Fibroblast of skin of left quadriceps (primary cell): ENCODE results near the gene PLEKHM2.
A peak's percentile ranks its signal among the peaks of the same experiment; 100 is the strongest.
"Not testable (repeated sequence)": the region's sequence is repeated elsewhere in the genome, so short reads cannot be mapped to it uniquely, and the experiment has no call there.

Experiments
- DNase-seq, 2 experiments: peaks; one replicate each; pipeline ENCODE4 v3.0.0-alpha.2; 2013; ENCODE audit warnings: low read depth in 2 of 2

PLEKHM2 gene

GRCh38 chr1:15676010-15676409 lies 8.1 kb upstream of the PLEKHM2 start:
- no peak for DNase-seq

GRCh38 chr1:15676688-15677661 lies 7.1 kb upstream of the PLEKHM2 start:
- no peak for DNase-seq

GRCh38 chr1:15678578-15678977 lies 5.5 kb upstream of the PLEKHM2 start:
- peak; percentile 40 to 43 for DNase-seq

GRCh38 chr1:15680131-15680530 lies 4.0 kb upstream of the PLEKHM2 start:
- no peak for DNase-seq

- DNase-seq = peak; percentile 63 to 68
These were observed 3.4 kb upstream of the PLEKHM2 start for GRCh38 chr1:15680561-15681348.

- no peak for DNase-seq
These were observed 2.5 kb upstream of the PLEKHM2 start for GRCh38 chr1:15681349-15682292.

- DNase-seq = no peak
These were observed 1.2 kb upstream of the PLEKHM2 start for GRCh38 chr1:15682936-15683341.

GRCh38 chr1:15683345-15684039 lies 628 bp upstream of the PLEKHM2 start:
- no peak for DNase-seq

GRCh38 chr1:15684468-15685291 lies 560 bp downstream of the PLEKHM2 start:
- DNase-seq = no peak

- no peak for DNase-seq
These were observed 1.7 kb downstream of the PLEKHM2 start for GRCh38 chr1:15685820-15686219.

GRCh38 chr1:15687446-15687845 lies 3.3 kb downstream of the PLEKHM2 start:
- no peak for DNase-seq

- no peak for DNase-seq
These were observed 6.2 kb downstream of the PLEKHM2 start for GRCh38 chr1:15690317-15690716.

- no peak for DNase-seq
These were observed 7.4 kb downstream of the PLEKHM2 start for GRCh38 chr1:15691434-15692032.

GRCh38 chr1:15692121-15692682 lies 8.1 kb downstream of the PLEKHM2 start:
- no peak for DNase-seq

- DNase-seq = no peak
These were observed 9.3 kb downstream of the PLEKHM2 start for GRCh38 chr1:15693371-15693770.

- no peak for DNase-seq
These were observed 12.9 kb downstream of the PLEKHM2 start for GRCh38 chr1:15696956-15697521.

- DNase-seq = no peak
These were observed 14.1 kb downstream of the PLEKHM2 start for GRCh38 chr1:15698201-15698600.

GRCh38 chr1:15699321-15699720 lies 15.2 kb downstream of the PLEKHM2 start:
- DNase-seq = not testable (repeated sequence)

- DNase-seq = no peak
These were observed 16.4 kb downstream of the PLEKHM2 start for GRCh38 chr1:15700508-15700907.
